NCI-H2227 treated with DMSO at 0.1 percent for 48 hours (cell line): ENCODE results near the gene INTS13.
"Not testable (repeated sequence)": the region's sequence is repeated elsewhere in the genome, so short reads cannot be mapped to it uniquely, and the experiment has no call there.

Experiments
- DNase-seq: peaks from one replicate; lab custom pipeline; 2025; lab: John Stamatoyannopoulos, UW

The INTS13 gene

GRCh38 chr12:26869908-26870459, 67.8 kb downstream of the INTS13 start:
- no peak for DNase-seq

- no peak for DNase-seq
These were observed 68.7 kb downstream of the INTS13 start for GRCh38 chr12:26869104-26869494.

GRCh38 chr12:26868447-26869103, 69.2 kb downstream of the INTS13 start:
- no peak for DNase-seq

- no peak for DNase-seq
These were observed 70.7 kb downstream of the INTS13 start for GRCh38 chr12:26867080-26867479.

- DNase-seq: no peak
These were observed 74.3 kb downstream of the INTS13 start for GRCh38 chr12:26863515-26863914.

- DNase-seq: not testable (repeated sequence)
These were observed 75.0 kb downstream of the INTS13 start for GRCh38 chr12:26862787-26863186.

- DNase-seq: no peak
These were observed 76.1 kb downstream of the INTS13 start for GRCh38 chr12:26861690-26862089.

- DNase-seq: no peak
These were observed 80.2 kb downstream of the INTS13 start for GRCh38 chr12:26857465-26858176.

GRCh38 chr12:26855337-26855736, 82.4 kb downstream of the INTS13 start:
- no peak for DNase-seq
